H1 (cell line): ENCODE results near the gene PLXNA4.

Source experiments
- CTCF ChIP-seq, 3 experiments: IDR thresholded peaks; 1 replicate in 2 of 3; 2 replicates in 1 of 3; pipeline versions ENCODE4 v1.5.1 to v1.6.1; 2011; ENCODE audit warnings: low read length in 3 of 3, mild to moderate bottlenecking in 3 of 3, inconsistent platforms in 2 of 3, low read depth in 1 of 3, moderate library complexity in 1 of 3; ENCODE audit not compliant: insufficient read depth in 1 of 3; ENCODE audit errors: control extremely low read depth in 1 of 3
- EP300 ChIP-seq, 2 experiments: IDR thresholded peaks; 1 replicate in 1 of 2; 2 replicates in 1 of 2; pipeline ENCODE4 v1.6.1; 2011 to 2012; ENCODE audit warnings: low read depth in 2 of 2, low read length in 2 of 2, mild to moderate bottlenecking in 2 of 2, borderline replicate concordance in 1 of 2, inconsistent platforms in 1 of 2, moderate library complexity in 1 of 2
- EZH2 ChIP-seq: fragments of 200-600 bp; sonication (generic); IDR thresholded peaks from 2 replicates; pipeline ENCODE4 v1.7.1; 2012; ENCODE audit warnings: low read depth, mild to moderate bottlenecking, moderate library complexity, low read length, inconsistent platforms; ENCODE audit not compliant: severe bottlenecking
- MAX ChIP-seq: IDR thresholded peaks from 2 replicates; pipeline ENCODE4 v1.6.1; 2012; ENCODE audit warnings: inconsistent platforms
- NANOG ChIP-seq: IDR thresholded peaks from 2 replicates; pipeline ENCODE4 v1.6.1; 2011; ENCODE audit warnings: low read length, low read depth, mild to moderate bottlenecking, inconsistent platforms; ENCODE audit not compliant: insufficient read depth, poor library complexity, severe bottlenecking
- RAD21 ChIP-seq, 2 experiments: IDR thresholded peaks in 1 of 2; conservative IDR thresholded peaks in 1 of 2; 2 replicates each; pipeline ENCODE4 v1.6.1; 2011; ENCODE audit warnings: low read depth in 2 of 2, low read length in 2 of 2, improper control_type of control experiment in 1 of 2, inconsistent platforms in 1 of 2, mild to moderate bottlenecking in 1 of 2, moderate library complexity in 1 of 2
- SRF ChIP-seq: IDR thresholded peaks from 2 replicates; pipeline ENCODE4 v1.6.1; 2011; ENCODE audit warnings: mild to moderate bottlenecking, low read depth, low read length, moderate library complexity
- TCF12 ChIP-seq: IDR thresholded peaks from 2 replicates; pipeline ENCODE4 v1.6.1; 2011; ENCODE audit warnings: low read depth, mild to moderate bottlenecking, low read length
- TEAD4 ChIP-seq: IDR thresholded peaks from 2 replicates; pipeline ENCODE4 v1.6.1; 2012; ENCODE audit warnings: low read depth, low read length, inconsistent platforms, mixed read lengths

- TF ChIP-seq TCF12 (no peak), NANOG (no peak), TEAD4 (no peak), EP300 (IDR thresholded peaks at IDR 0.05; ENCODE audit: borderline replicate concordance in 1 of 2, low read depth in 2 of 2, low read length in 2 of 2) (no peak), MAX (no peak), EZH2 (no peak), CTCF (IDR thresholded peaks at IDR 0.05; ENCODE audit: control extremely low read depth in 1 of 3, insufficient read depth in 1 of 3, low read depth in 1 of 3, low read length in 3 of 3) (no peak), RAD21 (IDR thresholded peaks at IDR 0.05 in 1 of 2, conservative IDR thresholded peaks at IDR 0.05 in 1 of 2; ENCODE audit: low read depth in 2 of 2, low read length in 2 of 2) (no peak), SRF (no peak)
These were observed 216.5 kb downstream of the PLXNA4 start for GRCh38 chr7:132359743-132360142.
